Neural cell (in vitro differentiated cells): Measurements from ENCODE around the gene MORN4. TPM values are rescaled to one million over a fixed set of nuclear protein-coding genes. Genes with fewer than 3 reads are reported as not detected.
A peak's percentile ranks its signal among the peaks of the same experiment; 100 is the strongest.

Experiments
- H2AFZ ChIP-seq: fragments of 200-600, 300-800 bp; sonication (generic), shearing (Covaris generic); 2 replicates; pipeline ENCODE4 v1.6.0; 2014; ENCODE audit warnings: low read depth, mild to moderate bottlenecking, antibody characterized with exemption, low read length, moderate library complexity
- H3F3A ChIP-seq: fragments of 200-600 bp; shearing (Covaris generic); 2 replicates; pipeline ENCODE4 v1.6.1; 2016; ENCODE audit warnings: mild to moderate bottlenecking, moderate library complexity, mixed read lengths, antibody characterized with exemption, low read length; ENCODE audit not compliant: insufficient read depth, poor library complexity, severe bottlenecking
- H3K27ac ChIP-seq: fragments of 200-600, 300-800 bp; sonication (generic), shearing (Covaris generic); 2 replicates; pipeline ENCODE4 v1.5.1; 2014; ENCODE audit warnings: mild to moderate bottlenecking, low read length, moderate library complexity
- H3K27me3 ChIP-seq: fragments of 300-800, 200-600 bp; sonication (generic), shearing (Covaris generic); 2 replicates; pipeline ENCODE4 v1.6.0; 2014; ENCODE audit warnings: mild to moderate bottlenecking, low read depth, low read length, moderate library complexity; ENCODE audit not compliant: insufficient read depth
- H3K36me3 ChIP-seq: fragments of 300-800, 200-600 bp; sonication (generic), shearing (Covaris generic); 2 replicates; pipeline ENCODE4 v1.5.1; 2014; ENCODE audit warnings: mild to moderate bottlenecking, antibody characterized with exemption, low read length, moderate library complexity; ENCODE audit not compliant: insufficient read depth
- H3K4me2 ChIP-seq: fragments of 300-800, 200-600 bp; sonication (generic), shearing (Covaris generic); 2 replicates; pipeline ENCODE4 v1.6.0; 2014; ENCODE audit warnings: mild to moderate bottlenecking, low read length
- H3K4me3 ChIP-seq: fragments of 300-800, 200-600 bp; sonication (generic), shearing (Covaris generic); 2 replicates; pipeline ENCODE4 v1.5.1; 2014; ENCODE audit warnings: mild to moderate bottlenecking, low read length, moderate library complexity
- H3K79me2 ChIP-seq: fragments of 200-600 bp; shearing (Covaris generic); replicated peaks from 2 replicates; pipeline ENCODE4 v1.6.0; 2014; ENCODE audit warnings: mild to moderate bottlenecking, low read length, moderate library complexity; ENCODE audit not compliant: insufficient read depth
- H3K9ac ChIP-seq: fragments of 300-800, 200-600 bp; sonication (generic), shearing (Covaris generic); 2 replicates; pipeline ENCODE4 v1.6.1; 2016; ENCODE audit warnings: mild to moderate bottlenecking, low read length, mixed read lengths
- H3K9me2 ChIP-seq: fragments of 200-600 bp; shearing (Covaris generic); 2 replicates; pipeline ENCODE4 v1.6.1; 2016; ENCODE audit warnings: mild to moderate bottlenecking, low read length, mixed read lengths; ENCODE audit not compliant: insufficient read depth
- H3K9me3 ChIP-seq: fragments of 200-600, 300-800 bp; sonication (generic), shearing (Covaris generic); 2 replicates; pipeline ENCODE4 v1.6.1; 2016; ENCODE audit warnings: mild to moderate bottlenecking, mixed run types, low read length, moderate library complexity, mixed read lengths
- H4K20me1 ChIP-seq: fragments of 200-600 bp; shearing (Covaris generic); 2 replicates; pipeline ENCODE4 v1.6.1; 2016; ENCODE audit warnings: mild to moderate bottlenecking, mixed run types; ENCODE audit not compliant: insufficient read depth
- CTCF ChIP-seq: fragments of 450-650 bp; IDR thresholded peaks from 2 replicates; pipeline ENCODE4 v1.5.1; 2014; ENCODE audit warnings: antibody characterized with exemption, mild to moderate bottlenecking, moderate library complexity; ENCODE audit not compliant: poor library complexity, severe bottlenecking
- EP300 ChIP-seq: fragments of 450-650 bp; conservative IDR thresholded peaks from 2 replicates; pipeline ENCODE4 v1.6.1; 2014; ENCODE audit warnings: antibody characterized with exemption, mild to moderate bottlenecking, moderate library complexity; ENCODE audit not compliant: poor library complexity, severe bottlenecking
- EZH2 ChIP-seq: fragments of 200-600, 300-800 bp; shearing (Covaris generic), sonication (generic); IDR thresholded peaks from 2 replicates; pipeline ENCODE4 v1.6.1; 2014; ENCODE audit warnings: antibody characterized with exemption, low read length, borderline replicate concordance, mild to moderate bottlenecking; ENCODE audit not compliant: insufficient read depth, poor library complexity, severe bottlenecking
- MXI1 ChIP-seq: fragments of 450-650 bp; conservative IDR thresholded peaks from 2 replicates; pipeline ENCODE4 v1.6.1; 2014; ENCODE audit warnings: antibody characterized with exemption, mild to moderate bottlenecking; ENCODE audit not compliant: poor library complexity, severe bottlenecking
- POLR2AphosphoS5 ChIP-seq: IDR thresholded peaks from 2 replicates; pipeline ENCODE4 v1.6.1; 2012
- RAD21 ChIP-seq: fragments of 450-650 bp; conservative IDR thresholded peaks from 2 replicates; pipeline ENCODE4 v1.6.1; 2014; ENCODE audit warnings: antibody characterized with exemption, mild to moderate bottlenecking, moderate library complexity
- REST ChIP-seq: IDR thresholded peaks from 2 replicates; pipeline ENCODE4 v1.6.1; 2012; ENCODE audit warnings: borderline replicate concordance
- SMC3 ChIP-seq: fragments of 450-650 bp; conservative IDR thresholded peaks from 2 replicates; pipeline ENCODE4 v1.6.1; 2014; ENCODE audit warnings: antibody characterized with exemption, mild to moderate bottlenecking, moderate library complexity; ENCODE audit not compliant: poor library complexity
- TAF1 ChIP-seq: IDR thresholded peaks from 2 replicates; pipeline ENCODE4 v1.6.1; 2012; ENCODE audit warnings: low read depth
- polyA plus RNA-seq: library from polyadenylated mRNA; depleted of rRNA; stranded (reverse); fragments of >200 nt; gene quantifications from 2 replicates; pipeline ENCODE4 v1.2.3, GENCODE V29; 2014

The MORN4 gene
- polyA plus RNA-seq, 1 donor from 2014 or later = 64.7 TPM

- Histone ChIP-seq H3K36me3 (no peaks in the 10 kb centered on the region), H3F3A (no peaks in the 10 kb centered on the region), H3K79me2 (no peaks in the 10 kb centered on the region), H3K27me3 (no peaks in the 10 kb centered on the region), H4K20me1 (no peaks in the 10 kb centered on the region), H3K4me3 (peak overlapping the region; percentile 23), H3K9me2 (no peaks in the 10 kb centered on the region), H3K9me3 (no peaks in the 10 kb centered on the region), H3K9ac (peak overlapping the region; percentile 20), H3K27ac (no peak overlapping the region), H3K4me2 (peak overlapping the region; percentile 10), H2AFZ (no peak overlapping the region)
- TF ChIP-seq CTCF (peak; percentile 76), EP300 (no peak), EZH2 (no peak), MXI1 (no peak), REST (no peak), POLR2AphosphoS5 (no peak), RAD21 (peak; percentile 78), TAF1 (no peak), SMC3 (peak; percentile 81)
Measured at GRCh38 chr10:97676770-97677581, 43.7 kb upstream of the MORN4 start.

- no peaks in the 10 kb centered on the region for H3F3A ChIP-seq
- H3K4me3 ChIP-seq = no peak overlapping the region
- no peaks in the 10 kb centered on the region for H3K36me3 ChIP-seq
- no peaks in the 10 kb centered on the region for H3K9me3 ChIP-seq
- H2AFZ ChIP-seq = no peak overlapping the region
- H3K9me2 ChIP-seq = no peaks in the 10 kb centered on the region
- H3K9ac ChIP-seq = no peak overlapping the region
- no peak overlapping the region for H3K27ac ChIP-seq
- no peaks in the 10 kb centered on the region for H3K27me3 ChIP-seq
- H4K20me1 ChIP-seq = no peaks in the 10 kb centered on the region
- no peak overlapping the region for H3K4me2 ChIP-seq
- H3K79me2 ChIP-seq = no peaks in the 10 kb centered on the region
- no peak for TF ChIP-seq TAF1
- no peak for TF ChIP-seq CTCF
- no peak for TF ChIP-seq EZH2
- TF ChIP-seq SMC3 = no peak
- no peak for TF ChIP-seq REST
- TF ChIP-seq RAD21 = no peak
- TF ChIP-seq POLR2AphosphoS5 = no peak
- TF ChIP-seq EP300 = no peak
- TF ChIP-seq MXI1 = no peak
Measured at GRCh38 chr10:97675222-97675621, 41.9 kb upstream of the MORN4 start.
